Neural cell (in vitro differentiated cells): ENCODE measurements around the gene CES4A. TPM values are rescaled to one million over a fixed set of nuclear protein-coding genes. Genes with fewer than 3 reads are reported as not detected.

Experiments
- H2AFZ ChIP-seq: fragments of 200-600, 300-800 bp; sonication (generic), shearing (Covaris generic); 2 replicates; pipeline ENCODE4 v1.6.0; 2014; ENCODE audit warnings: low read depth, mild to moderate bottlenecking, antibody characterized with exemption, low read length, moderate library complexity
- H3F3A ChIP-seq: fragments of 200-600 bp; shearing (Covaris generic); 2 replicates; pipeline ENCODE4 v1.6.1; 2016; ENCODE audit warnings: mild to moderate bottlenecking, moderate library complexity, mixed read lengths, antibody characterized with exemption, low read length; ENCODE audit not compliant: insufficient read depth, poor library complexity, severe bottlenecking
- H3K27ac ChIP-seq: fragments of 200-600, 300-800 bp; sonication (generic), shearing (Covaris generic); 2 replicates; pipeline ENCODE4 v1.5.1; 2014; ENCODE audit warnings: mild to moderate bottlenecking, low read length, moderate library complexity
- H3K27me3 ChIP-seq: fragments of 300-800, 200-600 bp; sonication (generic), shearing (Covaris generic); 2 replicates; pipeline ENCODE4 v1.6.0; 2014; ENCODE audit warnings: mild to moderate bottlenecking, low read depth, low read length, moderate library complexity; ENCODE audit not compliant: insufficient read depth
- H3K36me3 ChIP-seq: fragments of 300-800, 200-600 bp; sonication (generic), shearing (Covaris generic); 2 replicates; pipeline ENCODE4 v1.5.1; 2014; ENCODE audit warnings: mild to moderate bottlenecking, antibody characterized with exemption, low read length, moderate library complexity; ENCODE audit not compliant: insufficient read depth
- H3K4me2 ChIP-seq: fragments of 300-800, 200-600 bp; sonication (generic), shearing (Covaris generic); 2 replicates; pipeline ENCODE4 v1.6.0; 2014; ENCODE audit warnings: mild to moderate bottlenecking, low read length
- H3K4me3 ChIP-seq: fragments of 300-800, 200-600 bp; sonication (generic), shearing (Covaris generic); 2 replicates; pipeline ENCODE4 v1.5.1; 2014; ENCODE audit warnings: mild to moderate bottlenecking, low read length, moderate library complexity
- H3K79me2 ChIP-seq: fragments of 200-600 bp; shearing (Covaris generic); replicated peaks from 2 replicates; pipeline ENCODE4 v1.6.0; 2014; ENCODE audit warnings: mild to moderate bottlenecking, low read length, moderate library complexity; ENCODE audit not compliant: insufficient read depth
- H3K9ac ChIP-seq: fragments of 300-800, 200-600 bp; sonication (generic), shearing (Covaris generic); 2 replicates; pipeline ENCODE4 v1.6.1; 2016; ENCODE audit warnings: mild to moderate bottlenecking, low read length, mixed read lengths
- H3K9me2 ChIP-seq: fragments of 200-600 bp; shearing (Covaris generic); 2 replicates; pipeline ENCODE4 v1.6.1; 2016; ENCODE audit warnings: mild to moderate bottlenecking, low read length, mixed read lengths; ENCODE audit not compliant: insufficient read depth
- H3K9me3 ChIP-seq: fragments of 200-600, 300-800 bp; sonication (generic), shearing (Covaris generic); 2 replicates; pipeline ENCODE4 v1.6.1; 2016; ENCODE audit warnings: mild to moderate bottlenecking, mixed run types, low read length, moderate library complexity, mixed read lengths
- H4K20me1 ChIP-seq: fragments of 200-600 bp; shearing (Covaris generic); 2 replicates; pipeline ENCODE4 v1.6.1; 2016; ENCODE audit warnings: mild to moderate bottlenecking, mixed run types; ENCODE audit not compliant: insufficient read depth
- EP300 ChIP-seq: fragments of 450-650 bp; conservative IDR thresholded peaks from 2 replicates; pipeline ENCODE4 v1.6.1; 2014; ENCODE audit warnings: antibody characterized with exemption, mild to moderate bottlenecking, moderate library complexity; ENCODE audit not compliant: poor library complexity, severe bottlenecking
- EZH2 ChIP-seq: fragments of 200-600, 300-800 bp; shearing (Covaris generic), sonication (generic); IDR thresholded peaks from 2 replicates; pipeline ENCODE4 v1.6.1; 2014; ENCODE audit warnings: antibody characterized with exemption, low read length, borderline replicate concordance, mild to moderate bottlenecking; ENCODE audit not compliant: insufficient read depth, poor library complexity, severe bottlenecking
- MXI1 ChIP-seq: fragments of 450-650 bp; conservative IDR thresholded peaks from 2 replicates; pipeline ENCODE4 v1.6.1; 2014; ENCODE audit warnings: antibody characterized with exemption, mild to moderate bottlenecking; ENCODE audit not compliant: poor library complexity, severe bottlenecking
- POLR2AphosphoS5 ChIP-seq: IDR thresholded peaks from 2 replicates; pipeline ENCODE4 v1.6.1; 2012
- RAD21 ChIP-seq: fragments of 450-650 bp; conservative IDR thresholded peaks from 2 replicates; pipeline ENCODE4 v1.6.1; 2014; ENCODE audit warnings: antibody characterized with exemption, mild to moderate bottlenecking, moderate library complexity
- SMC3 ChIP-seq: fragments of 450-650 bp; conservative IDR thresholded peaks from 2 replicates; pipeline ENCODE4 v1.6.1; 2014; ENCODE audit warnings: antibody characterized with exemption, mild to moderate bottlenecking, moderate library complexity; ENCODE audit not compliant: poor library complexity
- TAF1 ChIP-seq: IDR thresholded peaks from 2 replicates; pipeline ENCODE4 v1.6.1; 2012; ENCODE audit warnings: low read depth
- polyA plus RNA-seq: library from polyadenylated mRNA; depleted of rRNA; stranded (reverse); fragments of >200 nt; gene quantifications from 2 replicates; pipeline ENCODE4 v1.2.3, GENCODE V29; 2014
- TF ChIP-seq, protein P1 (sequence below): fragments of 450-650 bp; IDR thresholded peaks from 2 replicates; pipeline ENCODE4 v1.5.1; 2014; ENCODE audit warnings: antibody characterized with exemption, mild to moderate bottlenecking, moderate library complexity; ENCODE audit not compliant: poor library complexity, severe bottlenecking
- TF ChIP-seq, protein P2 (sequence below): IDR thresholded peaks from 2 replicates; pipeline ENCODE4 v1.6.1; 2012; ENCODE audit warnings: borderline replicate concordance

The CES4A gene
- polyA plus RNA-seq, 1 donor from 2014 or later: 51.2 TPM

DNA sequence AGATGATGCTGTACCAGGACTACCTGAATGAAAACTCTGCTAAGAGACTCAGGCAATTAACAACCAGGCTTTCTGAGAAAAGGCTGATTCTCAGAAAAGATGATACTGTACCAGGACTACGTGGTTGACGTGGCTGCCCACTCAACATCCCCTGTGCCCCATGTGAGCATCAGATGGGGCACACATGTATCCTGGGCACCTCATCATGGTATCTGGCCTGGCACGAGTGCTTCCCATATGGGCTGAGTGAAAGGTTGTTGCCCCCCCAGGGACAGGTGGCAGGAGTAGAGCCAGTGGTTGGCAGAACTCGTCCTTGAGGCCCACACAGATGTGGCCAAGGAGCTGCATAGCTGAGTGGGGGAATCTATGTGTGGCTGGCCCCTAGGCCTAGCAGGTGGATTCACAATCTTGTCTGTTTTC, 3.5 kb upstream of the CES4A start:
- no peak for TF ChIP-seq POLR2AphosphoS5
- no peak for TF ChIP-seq EZH2
- TF ChIP-seq RAD21: no peak
- no peak for TF ChIP-seq EP300
- TF ChIP-seq, protein P1, sequence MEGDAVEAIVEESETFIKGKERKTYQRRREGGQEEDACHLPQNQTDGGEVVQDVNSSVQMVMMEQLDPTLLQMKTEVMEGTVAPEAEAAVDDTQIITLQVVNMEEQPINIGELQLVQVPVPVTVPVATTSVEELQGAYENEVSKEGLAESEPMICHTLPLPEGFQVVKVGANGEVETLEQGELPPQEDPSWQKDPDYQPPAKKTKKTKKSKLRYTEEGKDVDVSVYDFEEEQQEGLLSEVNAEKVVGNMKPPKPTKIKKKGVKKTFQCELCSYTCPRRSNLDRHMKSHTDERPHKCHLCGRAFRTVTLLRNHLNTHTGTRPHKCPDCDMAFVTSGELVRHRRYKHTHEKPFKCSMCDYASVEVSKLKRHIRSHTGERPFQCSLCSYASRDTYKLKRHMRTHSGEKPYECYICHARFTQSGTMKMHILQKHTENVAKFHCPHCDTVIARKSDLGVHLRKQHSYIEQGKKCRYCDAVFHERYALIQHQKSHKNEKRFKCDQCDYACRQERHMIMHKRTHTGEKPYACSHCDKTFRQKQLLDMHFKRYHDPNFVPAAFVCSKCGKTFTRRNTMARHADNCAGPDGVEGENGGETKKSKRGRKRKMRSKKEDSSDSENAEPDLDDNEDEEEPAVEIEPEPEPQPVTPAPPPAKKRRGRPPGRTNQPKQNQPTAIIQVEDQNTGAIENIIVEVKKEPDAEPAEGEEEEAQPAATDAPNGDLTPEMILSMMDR: no peak
- TF ChIP-seq TAF1: no peak
- no peak for TF ChIP-seq SMC3
- no peak for TF ChIP-seq MXI1
- TF ChIP-seq, protein P2, sequence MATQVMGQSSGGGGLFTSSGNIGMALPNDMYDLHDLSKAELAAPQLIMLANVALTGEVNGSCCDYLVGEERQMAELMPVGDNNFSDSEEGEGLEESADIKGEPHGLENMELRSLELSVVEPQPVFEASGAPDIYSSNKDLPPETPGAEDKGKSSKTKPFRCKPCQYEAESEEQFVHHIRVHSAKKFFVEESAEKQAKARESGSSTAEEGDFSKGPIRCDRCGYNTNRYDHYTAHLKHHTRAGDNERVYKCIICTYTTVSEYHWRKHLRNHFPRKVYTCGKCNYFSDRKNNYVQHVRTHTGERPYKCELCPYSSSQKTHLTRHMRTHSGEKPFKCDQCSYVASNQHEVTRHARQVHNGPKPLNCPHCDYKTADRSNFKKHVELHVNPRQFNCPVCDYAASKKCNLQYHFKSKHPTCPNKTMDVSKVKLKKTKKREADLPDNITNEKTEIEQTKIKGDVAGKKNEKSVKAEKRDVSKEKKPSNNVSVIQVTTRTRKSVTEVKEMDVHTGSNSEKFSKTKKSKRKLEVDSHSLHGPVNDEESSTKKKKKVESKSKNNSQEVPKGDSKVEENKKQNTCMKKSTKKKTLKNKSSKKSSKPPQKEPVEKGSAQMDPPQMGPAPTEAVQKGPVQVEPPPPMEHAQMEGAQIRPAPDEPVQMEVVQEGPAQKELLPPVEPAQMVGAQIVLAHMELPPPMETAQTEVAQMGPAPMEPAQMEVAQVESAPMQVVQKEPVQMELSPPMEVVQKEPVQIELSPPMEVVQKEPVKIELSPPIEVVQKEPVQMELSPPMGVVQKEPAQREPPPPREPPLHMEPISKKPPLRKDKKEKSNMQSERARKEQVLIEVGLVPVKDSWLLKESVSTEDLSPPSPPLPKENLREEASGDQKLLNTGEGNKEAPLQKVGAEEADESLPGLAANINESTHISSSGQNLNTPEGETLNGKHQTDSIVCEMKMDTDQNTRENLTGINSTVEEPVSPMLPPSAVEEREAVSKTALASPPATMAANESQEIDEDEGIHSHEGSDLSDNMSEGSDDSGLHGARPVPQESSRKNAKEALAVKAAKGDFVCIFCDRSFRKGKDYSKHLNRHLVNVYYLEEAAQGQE: no peak
- Histone ChIP-seq H3K79me2 (no peaks in the 10 kb centered on the region), H3K27ac (no peak overlapping the region), H3F3A (no peaks in the 10 kb centered on the region), H4K20me1 (no peaks in the 10 kb centered on the region), H3K36me3 (no peaks in the 10 kb centered on the region), H3K9ac (no peak overlapping the region), H3K9me3 (no peaks in the 10 kb centered on the region), H3K4me3 (no peak overlapping the region), H2AFZ (no peak overlapping the region), H3K27me3 (no peaks in the 10 kb centered on the region), H3K4me2 (no peak overlapping the region), H3K9me2 (no peaks in the 10 kb centered on the region)

DNA sequence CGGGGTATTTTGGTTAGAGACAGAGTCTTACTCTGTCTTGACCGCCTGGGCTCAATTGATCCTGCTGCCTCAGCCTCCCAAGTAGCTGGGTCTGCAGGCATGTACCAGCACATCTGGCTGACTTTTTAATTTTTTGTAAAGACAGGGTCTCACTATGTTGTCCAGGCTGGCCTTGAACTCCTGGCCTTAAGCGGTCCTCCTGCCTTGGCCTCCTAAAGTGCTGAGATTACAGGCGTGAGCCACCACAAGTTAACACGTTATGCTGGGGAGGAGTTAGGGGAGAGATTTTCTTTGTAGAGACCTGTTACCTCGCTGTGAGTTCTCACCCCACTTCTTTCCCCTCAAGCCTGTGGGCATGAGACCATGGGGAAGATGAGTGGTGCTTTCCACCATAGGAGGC, 1.8 kb upstream of the CES4A start:
- Histone ChIP-seq H3K79me2 (no peaks in the 10 kb centered on the region), H2AFZ (no peak overlapping the region), H3K9me3 (no peaks in the 10 kb centered on the region), H3F3A (no peaks in the 10 kb centered on the region), H3K4me2 (no peak overlapping the region), H3K27me3 (no peaks in the 10 kb centered on the region), H3K27ac (no peak overlapping the region), H3K36me3 (no peaks in the 10 kb centered on the region), H3K4me3 (no peak overlapping the region), H4K20me1 (no peaks in the 10 kb centered on the region), H3K9ac (no peak overlapping the region), H3K9me2 (no peaks in the 10 kb centered on the region)
- no peak for TF ChIP-seq RAD21
- TF ChIP-seq, protein P1: no peak
- TF ChIP-seq EP300: no peak
- TF ChIP-seq MXI1: no peak
- TF ChIP-seq TAF1: no peak
- no peak for TF ChIP-seq POLR2AphosphoS5
- no peak for TF ChIP-seq SMC3
- no peak for TF ChIP-seq EZH2
- TF ChIP-seq, protein P2: no peak
